Measurements from ENCODE around the gene LARP4.
"Not testable (repeated sequence)": the region's sequence is repeated elsewhere in the genome, so short reads cannot be mapped to it uniquely, and the experiment has no call there.

The LARP4 gene

DNA sequence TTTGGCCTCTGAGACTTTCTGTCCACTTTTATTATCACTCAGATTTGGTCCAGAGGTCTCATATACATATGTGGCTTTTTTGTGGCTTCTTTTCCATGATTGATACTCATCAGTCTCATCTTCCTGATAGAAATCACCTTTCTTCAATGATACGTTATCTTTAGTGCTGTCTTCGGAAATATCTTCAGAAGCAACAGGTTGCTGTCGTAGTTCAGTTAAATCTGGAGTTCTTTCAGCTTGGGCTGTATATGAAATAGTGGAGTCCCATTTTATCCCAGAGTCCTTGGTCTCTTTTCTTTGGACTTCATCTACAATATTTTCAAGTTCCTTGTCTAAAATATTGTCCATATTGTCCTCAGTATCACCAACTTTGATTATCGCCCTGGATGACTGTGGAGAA is 45.3 kb upstream of the LARP4 start:
- in situ Hi-C loops (cut with HindIII; ENCODE audit: low pct_ligation_motif_present, low sequenced_read_pairs): no loop called here
- no peaks in the 10 kb centered on the region for H3K27me3 ChIP-seq (replicated peaks)
- H3K36me3 ChIP-seq (replicated peaks): no peaks in the 10 kb centered on the region
- no peak for DNase-seq
- TF ChIP-seq, protein P1, sequence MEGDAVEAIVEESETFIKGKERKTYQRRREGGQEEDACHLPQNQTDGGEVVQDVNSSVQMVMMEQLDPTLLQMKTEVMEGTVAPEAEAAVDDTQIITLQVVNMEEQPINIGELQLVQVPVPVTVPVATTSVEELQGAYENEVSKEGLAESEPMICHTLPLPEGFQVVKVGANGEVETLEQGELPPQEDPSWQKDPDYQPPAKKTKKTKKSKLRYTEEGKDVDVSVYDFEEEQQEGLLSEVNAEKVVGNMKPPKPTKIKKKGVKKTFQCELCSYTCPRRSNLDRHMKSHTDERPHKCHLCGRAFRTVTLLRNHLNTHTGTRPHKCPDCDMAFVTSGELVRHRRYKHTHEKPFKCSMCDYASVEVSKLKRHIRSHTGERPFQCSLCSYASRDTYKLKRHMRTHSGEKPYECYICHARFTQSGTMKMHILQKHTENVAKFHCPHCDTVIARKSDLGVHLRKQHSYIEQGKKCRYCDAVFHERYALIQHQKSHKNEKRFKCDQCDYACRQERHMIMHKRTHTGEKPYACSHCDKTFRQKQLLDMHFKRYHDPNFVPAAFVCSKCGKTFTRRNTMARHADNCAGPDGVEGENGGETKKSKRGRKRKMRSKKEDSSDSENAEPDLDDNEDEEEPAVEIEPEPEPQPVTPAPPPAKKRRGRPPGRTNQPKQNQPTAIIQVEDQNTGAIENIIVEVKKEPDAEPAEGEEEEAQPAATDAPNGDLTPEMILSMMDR (IDR thresholded peaks at IDR 0.05; ENCODE audit: low read depth, low read length, missing control alignments): no peak
- no peak overlapping the region for H3K4me3 ChIP-seq (ENCODE audit: low read depth, low read length)
- H3K27ac ChIP-seq: no peak overlapping the region

DNA sequence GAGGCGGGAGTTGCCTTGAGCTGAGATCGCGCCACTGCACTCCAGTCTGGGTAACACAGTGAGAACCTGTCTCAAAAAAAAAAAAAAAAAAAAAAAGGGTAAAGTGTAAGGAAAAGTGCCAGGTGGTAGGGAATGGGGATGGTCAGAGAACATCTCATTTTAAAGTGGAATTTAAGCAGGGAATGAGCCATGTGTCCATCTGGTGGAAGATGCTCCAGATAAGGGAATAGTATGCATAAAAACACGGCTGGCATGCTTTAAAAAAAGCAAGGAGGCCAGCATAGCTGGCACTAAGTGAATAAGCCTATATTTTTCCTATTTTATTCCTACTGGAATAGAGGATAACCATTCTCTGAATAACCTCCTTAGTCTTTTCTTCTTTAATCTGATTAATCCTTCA is 38.0 kb upstream of the LARP4 start:
- no peaks in the 10 kb centered on the region for H3K36me3 ChIP-seq (replicated peaks)
- TF ChIP-seq, protein P1 (IDR thresholded peaks at IDR 0.05; ENCODE audit: low read depth, low read length, missing control alignments): no peak
- no peaks in the 10 kb centered on the region for H3K27me3 ChIP-seq (replicated peaks)
- H3K27ac ChIP-seq: no peak overlapping the region
- in situ Hi-C loops (cut with HindIII; ENCODE audit: low pct_ligation_motif_present, low sequenced_read_pairs): no loop called here
- no peak for DNase-seq
- no peak overlapping the region for H3K4me3 ChIP-seq (ENCODE audit: low read depth, low read length)

GRCh38 chr12:50363141-50363540 is 37.5 kb upstream of the LARP4 start:
- in situ Hi-C loops (cut with HindIII; ENCODE audit: low pct_ligation_motif_present, low sequenced_read_pairs): no loop called here
- no peaks in the 10 kb centered on the region for H3K27me3 ChIP-seq (replicated peaks)
- H3K27ac ChIP-seq: no peak overlapping the region
- DNase-seq: no peak
- H3K36me3 ChIP-seq (replicated peaks): no peaks in the 10 kb centered on the region
- TF ChIP-seq, protein P1 (IDR thresholded peaks at IDR 0.05; ENCODE audit: low read depth, low read length, missing control alignments): no peak
- H3K4me3 ChIP-seq (ENCODE audit: low read depth, low read length): no peak overlapping the region

GRCh38 chr12:50365709-50366406 is 34.8 kb upstream of the LARP4 start:
- in situ Hi-C loops (cut with HindIII; ENCODE audit: low pct_ligation_motif_present, low sequenced_read_pairs): no loop called here
- Histone ChIP-seq H3K27me3 (replicated peaks) (no peaks in the 10 kb centered on the region), H3K36me3 (replicated peaks) (no peaks in the 10 kb centered on the region), H3K27ac (no peak overlapping the region), H3K4me3 (ENCODE audit: low read depth, low read length) (no peak overlapping the region)
- TF ChIP-seq, protein P1 (IDR thresholded peaks at IDR 0.05; ENCODE audit: low read depth, low read length, missing control alignments): no peak
- no peak for DNase-seq

DNA sequence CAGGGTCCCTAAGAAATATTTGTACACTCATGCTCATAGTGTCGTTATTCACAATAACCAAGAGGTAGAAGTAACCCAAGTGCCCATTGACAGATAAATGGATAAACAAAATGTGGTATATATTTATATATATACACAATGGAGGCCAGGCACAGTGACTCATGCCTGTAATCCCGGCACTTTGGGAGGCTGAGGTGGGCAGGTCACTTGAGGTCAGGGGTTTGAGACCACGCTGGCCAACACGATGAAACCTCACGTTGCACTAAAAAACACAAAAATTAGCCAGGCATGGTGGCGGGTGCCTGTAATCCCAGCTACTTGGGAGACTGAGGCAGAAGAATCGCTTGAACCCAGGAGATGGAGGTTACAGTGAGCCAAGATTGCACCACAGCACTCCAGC is 30.0 kb upstream of the LARP4 start:
- H3K4me3 ChIP-seq (ENCODE audit: low read depth, low read length); H3K27me3 ChIP-seq (replicated peaks); H3K36me3 ChIP-seq (replicated peaks); in situ Hi-C loops (cut with HindIII; ENCODE audit: low pct_ligation_motif_present, low sequenced_read_pairs); H3K27ac ChIP-seq; DNase-seq: not testable (repeated sequence)

DNA sequence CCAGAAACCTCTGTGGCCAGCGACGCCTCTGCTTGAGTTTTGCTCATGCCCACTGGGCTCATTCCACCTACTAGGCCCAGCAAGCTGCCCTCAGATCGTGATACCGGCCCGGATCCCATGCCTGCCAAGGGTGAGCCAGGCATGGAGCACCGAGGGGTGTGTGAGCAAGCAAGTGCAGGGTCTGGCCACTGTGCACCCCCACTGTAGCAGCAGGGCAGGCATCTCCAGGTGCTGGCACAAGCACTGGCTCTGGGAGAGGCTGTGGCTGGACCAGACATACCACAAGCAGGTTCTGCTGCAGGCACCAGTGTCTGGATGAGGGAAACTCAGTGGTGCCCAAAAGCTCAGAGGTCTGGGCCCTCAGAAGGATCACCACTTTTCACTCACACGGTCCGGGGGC is 24.9 kb upstream of the LARP4 start:
- in situ Hi-C loops (cut with HindIII; ENCODE audit: low pct_ligation_motif_present, low sequenced_read_pairs): no loop called here
- TF ChIP-seq, protein P1 (IDR thresholded peaks at IDR 0.05; ENCODE audit: low read depth, low read length, missing control alignments): no peak

More for the DNA sequence above, 24.9 kb upstream of the LARP4 start:
- no peak for DNase-seq
- H3K27ac ChIP-seq: no peak overlapping the region
- no peaks in the 10 kb centered on the region for H3K27me3 ChIP-seq (replicated peaks)
- no peak overlapping the region for H3K4me3 ChIP-seq (ENCODE audit: low read depth, low read length)
- H3K36me3 ChIP-seq (replicated peaks): no peaks in the 10 kb centered on the region

Measured in brain microvascular endothelial cell (primary cell).